ENCODE results near the gene WDR1.

WDR1 gene

GRCh38 chr4:10105920-10106319 is 10.7 kb downstream of the WDR1 start:
- Mint-ChIP-seq H3K9me3 (no peaks in the 10 kb centered on the region), H3K4me1 (peaks cover 96% of the 10 kb centered on the region), H3K27me3 (ENCODE audit: low read depth) (no peaks in the 10 kb centered on the region), H3K4me3 (peak overlapping the region in 1 of 3 experiments; percentile 18), H3K27ac (peak overlapping the region in 2 of 3 experiments; percentile 22 to 61), H3K36me3 (ENCODE audit: low read depth) (peaks cover 72% of the 10 kb centered on the region)
- TF ChIP-seq CTCF (IDR thresholded peaks at IDR 0.05; ENCODE audit: unreplicated experiment in 3 of 3): no peak

GRCh38 chr4:10105421-10105820 is 11.2 kb downstream of the WDR1 start:
- Mint-ChIP-seq H3K27ac (peak overlapping the region in 2 of 3 experiments; percentile 61 to 65), H3K4me3 (peak overlapping the region in 1 of 3 experiments; percentile 1), H3K4me1 (peaks cover 96% of the 10 kb centered on the region), H3K9me3 (no peaks in the 10 kb centered on the region), H3K36me3 (ENCODE audit: low read depth) (peaks cover 72% of the 10 kb centered on the region), H3K27me3 (ENCODE audit: low read depth) (no peaks in the 10 kb centered on the region)
- TF ChIP-seq CTCF (IDR thresholded peaks at IDR 0.05; ENCODE audit: unreplicated experiment in 3 of 3): no peak

- Mint-ChIP-seq H3K36me3 (ENCODE audit: low read depth) (peaks cover 71% of the 10 kb centered on the region), H3K4me3 (peak overlapping the region in 2 of 3 experiments; percentile 1 to 13), H3K9me3 (no peaks in the 10 kb centered on the region), H3K4me1 (peaks cover 96% of the 10 kb centered on the region), H3K27me3 (ENCODE audit: low read depth) (no peaks in the 10 kb centered on the region), H3K27ac (peak overlapping the region; percentile 10 to 65 (median 61))
- TF ChIP-seq CTCF (IDR thresholded peaks at IDR 0.05; ENCODE audit: unreplicated experiment in 3 of 3): no peak
Observed at GRCh38 chr4:10104991-10105276, 11.7 kb downstream of the WDR1 start.

- H3K36me3 Mint-ChIP-seq (ENCODE audit: low read depth): peaks cover 66% of the 10 kb centered on the region
- H3K27me3 Mint-ChIP-seq (ENCODE audit: low read depth): no peaks in the 10 kb centered on the region
- peak overlapping the region; percentile 9 to 65 (median 61) for H3K27ac Mint-ChIP-seq
- H3K4me3 Mint-ChIP-seq: peak overlapping the region in 1 of 3 experiments; percentile 40
- no peaks in the 10 kb centered on the region for H3K9me3 Mint-ChIP-seq
- peaks cover 96% of the 10 kb centered on the region for H3K4me1 Mint-ChIP-seq
- TF ChIP-seq CTCF (IDR thresholded peaks at IDR 0.05; ENCODE audit: unreplicated experiment in 3 of 3): no peak
Observed at GRCh38 chr4:10104211-10104990, 12.2 kb downstream of the WDR1 start.

- peaks cover 57% of the 10 kb centered on the region for H3K36me3 Mint-ChIP-seq (ENCODE audit: low read depth)
- no peaks in the 10 kb centered on the region for H3K27me3 Mint-ChIP-seq (ENCODE audit: low read depth)
- H3K9me3 Mint-ChIP-seq: no peaks in the 10 kb centered on the region
- peaks cover 94% of the 10 kb centered on the region for H3K4me1 Mint-ChIP-seq
- peak overlapping the region; percentile 64 to 81 (median 78) for H3K27ac Mint-ChIP-seq
- TF ChIP-seq CTCF (IDR thresholded peaks at IDR 0.05; ENCODE audit: unreplicated experiment in 3 of 3): no peak
- H3K4me3 Mint-ChIP-seq: peak overlapping the region in 1 of 3 experiments; percentile 26
Observed at GRCh38 chr4:10102474-10103332, 13.9 kb downstream of the WDR1 start.
